ENCODE measurements around the gene PSMG1. TPM values are rescaled to one million over a fixed set of nuclear protein-coding genes. Genes with fewer than 3 reads are reported as not detected.

Gene PSMG1
- total RNA-seq, 6 experiments from 2014 or later: 17.1 to 32.4 (median 26.0) TPM

GRCh38 chr21:39187141-39187540 lies 3.9 kb upstream of the PSMG1 start:
- Histone ChIP-seq H3K9me3 (no peaks in the 10 kb centered on the region), H3K27me3 (no peaks in the 10 kb centered on the region), H3K4me1 (peaks cover 0 to 14% (median 2%) of the 10 kb centered on the region in 4 donors), H3K4me3 (no peak overlapping the region), H3K36me3 (no peaks in the 10 kb centered on the region), H3K27ac (no peak overlapping the region)
- ATAC-seq: no peak
- no peak for TF ChIP-seq CTCF (IDR thresholded peaks at IDR 0.05)
- TF ChIP-seq POLR2A (IDR thresholded peaks at IDR 0.05): no peak
- DNase-seq: no peak
- intact Hi-C loops (cut with DNase I): no loop called here
- WGBS (ENCODE audit: insufficient coverage, low coverage, low lambda C conversion rate, missing lambda C conversion rate): 90% methylated on average over 5 of the region's 5 CpGs

DNA sequence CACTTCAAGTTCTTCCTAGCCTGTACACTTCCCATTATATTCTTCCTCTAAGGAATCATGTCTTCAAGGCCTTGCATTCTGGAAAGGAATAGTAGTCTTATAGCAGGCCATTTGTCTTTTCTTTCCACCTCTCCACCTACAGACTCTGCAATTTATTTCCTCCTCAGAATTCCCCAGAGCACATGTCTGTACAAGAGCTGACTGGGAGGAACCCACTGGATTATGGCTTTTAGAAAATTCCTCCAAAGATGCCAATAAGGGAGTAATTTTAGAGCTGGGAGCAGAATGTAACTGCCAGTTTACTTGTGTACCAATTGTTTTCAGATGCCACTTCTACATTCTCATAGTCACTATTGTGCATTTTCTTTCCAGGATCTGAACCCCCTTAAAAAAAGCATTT lies 3.4 kb upstream of the PSMG1 start:
- Histone ChIP-seq H3K36me3 (no peaks in the 10 kb centered on the region), H3K27ac (no peak overlapping the region), H3K4me3 (no peak overlapping the region), H3K4me1 (peaks cover 0 to 15% (median 2%) of the 10 kb centered on the region in 4 donors), H3K9me3 (no peaks in the 10 kb centered on the region), H3K27me3 (no peaks in the 10 kb centered on the region)
- no peak for ATAC-seq
- TF ChIP-seq POLR2A (IDR thresholded peaks at IDR 0.05) (no peak), CTCF (IDR thresholded peaks at IDR 0.05) (no peak)
- intact Hi-C loops (cut with DNase I): no loop called here
- DNase-seq: no peak

GRCh38 chr21:39185157-39185556 lies 1.9 kb upstream of the PSMG1 start:
- Histone ChIP-seq H3K36me3 (no peaks in the 10 kb centered on the region), H3K27ac (no peak overlapping the region), H3K4me1 (peaks cover 0 to 15% (median 2%) of the 10 kb centered on the region in 4 donors), H3K9me3 (no peaks in the 10 kb centered on the region), H3K27me3 (no peaks in the 10 kb centered on the region), H3K4me3 (no peak overlapping the region)
- ATAC-seq (no peak), DNase-seq (no peak)
- WGBS (ENCODE audit: insufficient coverage, low coverage, low lambda C conversion rate, missing lambda C conversion rate): 61% methylated on average over 2 of the region's 2 CpGs
- intact Hi-C loops (cut with DNase I): no loop called here
- TF ChIP-seq POLR2A (IDR thresholded peaks at IDR 0.05) (no peak), CTCF (IDR thresholded peaks at IDR 0.05) (no peak)

DNA sequence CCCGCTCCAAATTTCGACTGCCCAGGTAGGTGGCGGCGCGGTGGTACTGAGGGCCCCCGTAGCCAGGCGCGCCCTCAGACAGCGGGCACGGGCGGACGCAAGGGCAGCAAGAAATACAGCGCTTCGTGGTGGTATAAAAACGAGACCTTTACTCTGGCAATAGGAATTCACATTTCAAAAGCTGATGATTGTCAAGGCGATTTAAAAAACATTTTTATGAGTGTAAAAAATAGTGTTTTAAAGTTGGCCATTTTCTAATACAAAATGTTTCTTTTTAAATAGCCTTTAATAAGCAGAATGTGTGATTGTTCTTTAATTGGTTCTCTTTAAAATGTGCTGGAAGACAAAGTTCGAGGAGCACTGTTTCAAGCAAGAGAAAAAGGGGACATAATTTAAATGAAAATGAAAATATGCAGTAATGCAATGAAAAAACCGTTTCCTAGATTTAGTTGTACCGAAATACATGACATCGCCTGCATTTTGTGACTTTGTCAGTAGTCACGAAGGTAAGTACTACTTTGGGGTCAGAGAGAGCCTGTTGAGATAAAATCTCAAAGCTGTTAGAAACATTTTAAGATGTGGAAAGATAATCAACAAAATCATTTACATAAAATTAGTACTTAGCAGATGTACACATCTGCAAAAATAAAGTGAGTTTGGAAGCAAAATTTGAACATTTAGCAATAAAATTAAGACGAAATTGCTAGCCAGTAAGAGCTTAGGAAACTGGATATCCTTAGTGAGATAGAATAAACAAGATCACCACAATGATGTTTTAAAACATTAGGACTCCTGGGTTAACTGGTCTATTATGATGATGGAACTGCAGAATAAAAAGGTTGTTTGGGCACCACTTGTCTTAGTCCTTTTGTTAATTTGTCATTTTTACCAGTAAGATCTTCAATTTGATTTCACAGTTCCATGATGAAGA lies 1.1 kb upstream of the PSMG1 start:
- Histone ChIP-seq H3K9me3 (no peaks in the 10 kb centered on the region), H3K27me3 (no peaks in the 10 kb centered on the region), H3K4me1 (peaks cover 0 to 15% (median 2%) of the 10 kb centered on the region in 4 donors), H3K4me3 (peak overlapping the region; percentile 83 to 89 (median 83)), H3K36me3 (peaks cover 0 to 5% (median 0%) of the 10 kb centered on the region in 4 donors), H3K27ac (peak overlapping the region; percentile 70 to 90 (median 82))
- WGBS (ENCODE audit: insufficient coverage, low coverage, low lambda C conversion rate, missing lambda C conversion rate): 2% methylated on average over 22 of the region's 22 CpGs
- intact Hi-C loops (cut with DNase I): no loop called here
- no peak for DNase-seq
- no peak for TF ChIP-seq POLR2A (IDR thresholded peaks at IDR 0.05)
- TF ChIP-seq CTCF (IDR thresholded peaks at IDR 0.05): no peak
- ATAC-seq: no peak
